ENCODE data around the gene PRSS8. TPM values are rescaled to one million over a fixed set of nuclear protein-coding genes. Genes with fewer than 3 reads are reported as not detected.

Gene PRSS8
- total RNA-seq, 1 donor from 2014 or later, result not detected

Other genes with a start within 250 kb of the PRSS8 start
- gene BCL7C, start 241.7 kb downstream of the PRSS8 start, total RNA-seq (ENCODE audit: unreplicated experiment), result 24.0 TPM
- 1.7 TPM for gene CTF1, start 239.1 kb downstream of the PRSS8 start, total RNA-seq (ENCODE audit: unreplicated experiment)
- gene FBXL19, start 212.2 kb downstream of the PRSS8 start, total RNA-seq (ENCODE audit: unreplicated experiment), result 76.8 TPM
- 5.1 TPM for gene ORAI3, start 186.7 kb downstream of the PRSS8 start, total RNA-seq (ENCODE audit: unreplicated experiment)
- 24.3 TPM for gene SETD1A, start 178.0 kb downstream of the PRSS8 start, total RNA-seq (ENCODE audit: unreplicated experiment)
- 2.0 TPM for gene HSD3B7, start 150.5 kb downstream of the PRSS8 start, total RNA-seq (ENCODE audit: unreplicated experiment)
- 51.6 TPM for gene STX1B, start 125.1 kb downstream of the PRSS8 start, total RNA-seq (ENCODE audit: unreplicated experiment)
- 23.4 TPM for gene STX4, start 102.2 kb downstream of the PRSS8 start, total RNA-seq (ENCODE audit: unreplicated experiment)
- gene ZNF668, start 61.5 kb downstream of the PRSS8 start, total RNA-seq (ENCODE audit: unreplicated experiment), result 15.5 TPM
- gene ZNF646, start 61.3 kb downstream of the PRSS8 start, total RNA-seq (ENCODE audit: unreplicated experiment), result 33.1 TPM
- gene PRSS53, start 46.8 kb downstream of the PRSS8 start, total RNA-seq (ENCODE audit: unreplicated experiment), result 20.4 TPM
- gene VKORC1, start 40.9 kb downstream of the PRSS8 start, total RNA-seq (ENCODE audit: unreplicated experiment), result 152 TPM
- gene BCKDK, start 27.3 kb downstream of the PRSS8 start, total RNA-seq (ENCODE audit: unreplicated experiment), result 62.4 TPM
- 61.2 TPM for gene KAT8, start 18.1 kb downstream of the PRSS8 start, total RNA-seq (ENCODE audit: unreplicated experiment)
- gene PRSS36, start 14.3 kb upstream of the PRSS8 start, total RNA-seq (ENCODE audit: unreplicated experiment), result 0.61 TPM
- 473 TPM for gene FUS, start 44.4 kb upstream of the PRSS8 start, total RNA-seq (ENCODE audit: unreplicated experiment)
- 0.71 TPM for gene PYCARD, start 67.0 kb upstream of the PRSS8 start, total RNA-seq (ENCODE audit: unreplicated experiment)
- 0.10 TPM for gene TRIM72, start 78.4 kb upstream of the PRSS8 start, total RNA-seq (ENCODE audit: unreplicated experiment)
- gene PYDC1, start 81.4 kb upstream of the PRSS8 start, total RNA-seq (ENCODE audit: unreplicated experiment), result not detected
- gene ITGAM, start 124.2 kb upstream of the PRSS8 start, total RNA-seq (ENCODE audit: unreplicated experiment), result not detected
- not detected for gene ITGAX, start 219.4 kb upstream of the PRSS8 start, total RNA-seq (ENCODE audit: unreplicated experiment)

Measured in glutamatergic neuron (in vitro differentiated cells).